H9 (cell line): ENCODE data around the gene BEX3. TPM values are rescaled to one million over a fixed set of nuclear protein-coding genes. Genes with fewer than 3 reads are reported as not detected.

Experiments
- DNase-seq: peaks from one replicate; pipeline ENCODE4 v3.0.0-alpha.2; 2017
- H2AFZ ChIP-seq: one replicate; pipeline ENCODE4 v1.6.1; 2013; ENCODE audit warnings: mild to moderate bottlenecking, low read length, control low read depth, moderate library complexity
- H2AK5ac ChIP-seq: 2 replicates; pipeline ENCODE4 v1.6.1; 2013; ENCODE audit warnings: low read length, control low read depth, mixed read lengths; ENCODE audit not compliant: insufficient read length
- H2BK120ac ChIP-seq: one replicate; pipeline ENCODE4 v1.6.1; 2013; ENCODE audit warnings: low read depth, mild to moderate bottlenecking, low read length, control low read depth, inconsistent platforms; ENCODE audit not compliant: poor library complexity, severe bottlenecking
- H2BK12ac ChIP-seq: 2 replicates; pipeline ENCODE4 v1.6.1; 2013; ENCODE audit warnings: low read length, control low read depth, mixed read lengths, low read depth; ENCODE audit not compliant: insufficient read length
- H2BK15ac ChIP-seq: 2 replicates; pipeline ENCODE4 v1.6.1; 2013; ENCODE audit warnings: low read depth, low read length, control low read depth
- H2BK20ac ChIP-seq: one replicate; pipeline ENCODE4 v1.6.1; 2013; ENCODE audit warnings: low read depth, mild to moderate bottlenecking, low read length, control low read depth, inconsistent platforms; ENCODE audit not compliant: poor library complexity, severe bottlenecking
- H2BK5ac ChIP-seq: 2 replicates; pipeline ENCODE4 v1.6.1; 2013; ENCODE audit warnings: low read length, control low read depth, mixed read lengths; ENCODE audit not compliant: insufficient read length
- H3K14ac ChIP-seq: 2 replicates; pipeline ENCODE4 v1.6.1; 2013; ENCODE audit warnings: low read length, control low read depth; ENCODE audit not compliant: insufficient read depth
- H3K18ac ChIP-seq: 2 replicates; pipeline ENCODE4 v1.6.1; 2013; ENCODE audit warnings: low read depth, mild to moderate bottlenecking, mixed read lengths, low read length, control low read depth; ENCODE audit not compliant: insufficient read length
- H3K23ac ChIP-seq: 2 replicates; pipeline ENCODE4 v1.6.1; 2013; ENCODE audit warnings: low read length, control low read depth, mixed read lengths, low read depth; ENCODE audit not compliant: insufficient read length
- H3K23me2 ChIP-seq: 2 replicates; pipeline ENCODE4 v1.6.1; 2013; ENCODE audit warnings: low read depth, mild to moderate bottlenecking, mixed read lengths, low read length, control low read depth; ENCODE audit not compliant: insufficient read length, poor library complexity, severe bottlenecking
- H3K27ac ChIP-seq: 2 replicates; pipeline ENCODE4 v1.5.1; 2013; ENCODE audit warnings: low read length, control low read depth, mixed read lengths, low read depth; ENCODE audit not compliant: insufficient read length
- H3K27me3 ChIP-seq: 2 replicates; pipeline ENCODE4 v1.6.1; 2013; ENCODE audit warnings: low read length, control low read depth, inconsistent platforms; ENCODE audit not compliant: insufficient read depth
- H3K4ac ChIP-seq: 2 replicates; pipeline ENCODE4 v1.6.1; 2013; ENCODE audit warnings: low read depth, mild to moderate bottlenecking, control low read depth, inconsistent platforms, low read length, moderate library complexity
- H3K4me1 ChIP-seq: 2 replicates; pipeline ENCODE4 v1.6.1; 2013; ENCODE audit warnings: low read length, control low read depth, inconsistent platforms; ENCODE audit not compliant: insufficient read depth
- H3K4me2 ChIP-seq: 2 replicates; pipeline ENCODE4 v1.6.1; 2013; ENCODE audit warnings: low read length, control low read depth, mixed read lengths; ENCODE audit not compliant: insufficient read length, insufficient read depth
- H3K56ac ChIP-seq: 2 replicates; pipeline ENCODE4 v1.6.1; 2013; ENCODE audit warnings: low read depth, mild to moderate bottlenecking, mixed read lengths, low read length, control low read depth; ENCODE audit not compliant: insufficient read length
- H3K79me1 ChIP-seq: 2 replicates; pipeline ENCODE4 v1.6.1; 2013; ENCODE audit warnings: low read depth, mild to moderate bottlenecking, moderate library complexity, low read length, control low read depth, inconsistent platforms; ENCODE audit not compliant: insufficient read depth, poor library complexity, severe bottlenecking
- H3K79me2 ChIP-seq: 2 replicates; pipeline ENCODE4 v1.6.1; 2013; ENCODE audit warnings: low read length, control low read depth, inconsistent platforms; ENCODE audit not compliant: insufficient read depth
- H3K9ac ChIP-seq: 2 replicates; pipeline ENCODE4 v1.6.1; 2013; ENCODE audit warnings: low read length, control low read depth, mixed read lengths; ENCODE audit not compliant: insufficient read length; ENCODE audit errors: extremely low read depth
- H3K9me3 ChIP-seq: one replicate; pipeline ENCODE4 v1.6.1; 2013; ENCODE audit warnings: low read depth, low read length, inconsistent platforms; ENCODE audit not compliant: control insufficient read depth
- H3T11ph ChIP-seq: one replicate; pipeline ENCODE4 v1.6.1; 2013; ENCODE audit warnings: mild to moderate bottlenecking, low read length, control low read depth, inconsistent platforms
- H4K20me1 ChIP-seq: one replicate; pipeline ENCODE4 v1.6.1; 2013; ENCODE audit not compliant: control insufficient read depth, insufficient read length, insufficient read depth
- H4K5ac ChIP-seq: 2 replicates; pipeline ENCODE4 v1.6.1; 2013; ENCODE audit warnings: low read depth, mild to moderate bottlenecking, mixed read lengths, low read length, control low read depth; ENCODE audit not compliant: insufficient read length
- H4K8ac ChIP-seq: replicated peaks from 2 replicates; pipeline ENCODE4 v1.6.1; 2013; ENCODE audit warnings: low read length, control low read depth, mixed read lengths, low read depth; ENCODE audit not compliant: insufficient read length
- H4K91ac ChIP-seq: 2 replicates; pipeline ENCODE4 v1.6.1; 2013; ENCODE audit warnings: low read depth, mild to moderate bottlenecking, moderate library complexity, mixed read lengths, low read length, control low read depth; ENCODE audit not compliant: insufficient read length
- H3K27ac Mint-ChIP-seq, 3 experiments: 2 replicates in 2 of 3; 3 replicates in 1 of 3; pipeline ENCODE4 v1.8.0; 2020 to 2021; ENCODE audit warnings: mixed read lengths in 3 of 3, mild to moderate bottlenecking in 1 of 3, moderate library complexity in 1 of 3
- H3K27me3 Mint-ChIP-seq: 2 replicates; pipeline ENCODE4 v1.8.0; 2021; ENCODE audit warnings: low read depth, mild to moderate bottlenecking, moderate library complexity, mixed read lengths
- H3K36me3 Mint-ChIP-seq, 3 experiments: 2 replicates in 2 of 3; 3 replicates in 1 of 3; pipeline ENCODE4 v1.8.0; 2020 to 2021; ENCODE audit warnings: low read depth in 3 of 3, mixed read lengths in 3 of 3; ENCODE audit not compliant: insufficient read depth in 1 of 3
- H3K4me1 Mint-ChIP-seq, 2 experiments: 2 replicates each; pipeline ENCODE4 v1.8.0; 2020; ENCODE audit warnings: mixed read lengths in 2 of 2
- H3K4me3 Mint-ChIP-seq, 2 experiments: 2 replicates in 1 of 2; 3 replicates in 1 of 2; pipeline ENCODE4 v1.8.0; 2020 to 2021; ENCODE audit warnings: mild to moderate bottlenecking in 2 of 2, mixed read lengths in 2 of 2, moderate library complexity in 1 of 2
- H3K9me3 Mint-ChIP-seq, 2 experiments: 2 replicates in 1 of 2; 3 replicates in 1 of 2; pipeline ENCODE4 v1.8.0; 2020; ENCODE audit warnings: mild to moderate bottlenecking in 2 of 2, mixed read lengths in 2 of 2, moderate library complexity in 1 of 2
- WGBS: extraction: QIAGEN DNeasy Blood & Tissue Kit; methylation state at CpG from one replicate; pipeline ENCODE4 v1.1.7; 2013; ENCODE audit warnings: missing lambda C conversion rate, low lambda C conversion rate, mixed read lengths; ENCODE audit not compliant: insufficient read length; ENCODE audit errors: extremely low coverage; 5-methylcytosine and 5-hydroxymethylcytosine counted together
- total RNA-seq: library from RNA; stranded (reverse); gene quantifications from 2 replicates; pipeline ENCODE4 v1.2.1, GENCODE V29; 2021
- TF ChIP-seq, protein P1 (sequence below): fragments of 200-600 bp; sonication (generic); conservative IDR thresholded peaks from 3 replicates; pipeline ENCODE4 v1.8.0; 2021; ENCODE audit warnings: antibody characterized with exemption, mild to moderate bottlenecking

BEX3 gene
- total RNA-seq, 1 experiment from 2014 or later = 305 TPM

DNA sequence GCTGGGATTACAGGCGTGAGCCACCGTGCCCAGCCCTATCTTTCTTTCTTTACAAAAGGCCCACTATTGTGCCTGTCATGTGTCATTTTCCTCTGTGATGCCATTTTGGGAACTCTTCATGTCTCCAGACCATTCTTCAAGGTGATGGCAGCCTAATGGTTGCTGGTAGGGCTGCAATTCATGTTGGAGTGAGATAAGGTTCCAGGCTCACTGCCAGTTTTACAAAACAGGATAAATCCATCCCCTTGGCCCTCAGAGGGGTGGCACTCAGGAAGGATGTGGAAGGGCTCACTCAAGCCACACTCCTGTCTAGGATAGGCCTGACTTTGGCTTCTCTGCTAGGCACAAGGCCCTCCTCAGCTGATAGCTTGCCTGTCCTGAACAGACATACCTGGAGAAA, 16.2 kb upstream of the BEX3 start:
- no CpG with 5 or more reads among the region's 2 CpGs for WGBS
- Histone ChIP-seq H4K5ac (no peak overlapping the region), H3K23me2 (peaks cover 8% of the 10 kb centered on the region), H3K4me1 (peaks cover 3% of the 10 kb centered on the region; the same call in 1 of the 2 replicates), H3K9ac (no peak overlapping the region), H2BK120ac (no peak overlapping the region), H3K9me3 (no peaks in the 10 kb centered on the region), H3K27me3 (no peaks in the 10 kb centered on the region), H3T11ph (no peak overlapping the region), H2BK15ac (no peak overlapping the region), H3K14ac (no peak overlapping the region), H3K79me1 (no peaks in the 10 kb centered on the region), H3K4me2 (no peak overlapping the region), H2BK5ac (no peak overlapping the region), H3K18ac (no peak overlapping the region), H3K4ac (no peak overlapping the region), H4K8ac (no peak overlapping the region), H3K23ac (no peak overlapping the region), H3K56ac (no peak overlapping the region), H4K91ac (no peak overlapping the region), H3K79me2 (no peaks in the 10 kb centered on the region), H2BK12ac (no peak overlapping the region), H2BK20ac (no peak overlapping the region), H4K20me1 (no peaks in the 10 kb centered on the region), H2AFZ (no peak overlapping the region), H3K27ac (no peak overlapping the region), H2AK5ac (no peak overlapping the region)
- no peak for DNase-seq
- Mint-ChIP-seq H3K27ac (no peak overlapping the region), H3K27me3 (no peaks in the 10 kb centered on the region), H3K4me1 (peaks cover 19 to 26% of the 10 kb centered on the region in 2 experiments), H3K36me3 (peaks cover 0 to 13% (median 13%) of the 10 kb centered on the region in 3 experiments; a peak in 5 of 7 replicates), H3K9me3 (peaks cover 0 to 66% of the 10 kb centered on the region in 2 experiments; a peak in 3 of 5 replicates), H3K4me3 (no peak overlapping the region)
- TF ChIP-seq, protein P1, sequence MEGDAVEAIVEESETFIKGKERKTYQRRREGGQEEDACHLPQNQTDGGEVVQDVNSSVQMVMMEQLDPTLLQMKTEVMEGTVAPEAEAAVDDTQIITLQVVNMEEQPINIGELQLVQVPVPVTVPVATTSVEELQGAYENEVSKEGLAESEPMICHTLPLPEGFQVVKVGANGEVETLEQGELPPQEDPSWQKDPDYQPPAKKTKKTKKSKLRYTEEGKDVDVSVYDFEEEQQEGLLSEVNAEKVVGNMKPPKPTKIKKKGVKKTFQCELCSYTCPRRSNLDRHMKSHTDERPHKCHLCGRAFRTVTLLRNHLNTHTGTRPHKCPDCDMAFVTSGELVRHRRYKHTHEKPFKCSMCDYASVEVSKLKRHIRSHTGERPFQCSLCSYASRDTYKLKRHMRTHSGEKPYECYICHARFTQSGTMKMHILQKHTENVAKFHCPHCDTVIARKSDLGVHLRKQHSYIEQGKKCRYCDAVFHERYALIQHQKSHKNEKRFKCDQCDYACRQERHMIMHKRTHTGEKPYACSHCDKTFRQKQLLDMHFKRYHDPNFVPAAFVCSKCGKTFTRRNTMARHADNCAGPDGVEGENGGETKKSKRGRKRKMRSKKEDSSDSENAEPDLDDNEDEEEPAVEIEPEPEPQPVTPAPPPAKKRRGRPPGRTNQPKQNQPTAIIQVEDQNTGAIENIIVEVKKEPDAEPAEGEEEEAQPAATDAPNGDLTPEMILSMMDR = no peak
